Esophagus squamous epithelium (tissue), 4 donors: Measurements from ENCODE around the gene GIMAP6.

Experiments
- CTCF ChIP-seq, 6 experiments: fragments of 450-650 bp in 4 of 6; fragments of 200-600 bp in 2 of 6; sonication (generic) in 2 of 6; IDR thresholded peaks; one replicate each; pipeline ENCODE4 v1.5.1; 2016 to 2019; ENCODE audit warnings: antibody characterized with exemption in 6 of 6, mild to moderate bottlenecking in 4 of 6, moderate library complexity in 4 of 6
- POLR2A ChIP-seq, 4 donors: fragments of 450-650 bp; IDR thresholded peaks; one replicate each; pipeline ENCODE4 v1.6.1; 2017; ENCODE audit warnings: antibody characterized with exemption in 4 of 4, mild to moderate bottlenecking in 4 of 4, moderate library complexity in 3 of 4

GRCh38 chr7:150620617-150621371 lies 11.4 kb downstream of the GIMAP6 start:
- TF ChIP-seq POLR2A (IDR thresholded peaks at IDR 0.05), result no peak
- TF ChIP-seq CTCF (IDR thresholded peaks at IDR 0.05), result no peak
